Neural cell (in vitro differentiated cells): ENCODE data around the gene CEP70. TPM values are rescaled to one million over a fixed set of nuclear protein-coding genes. Genes with fewer than 3 reads are reported as not detected.

Source experiments
- H2AFZ ChIP-seq: fragments of 200-600, 300-800 bp; sonication (generic), shearing (Covaris generic); 2 replicates; pipeline ENCODE4 v1.6.0; 2014; ENCODE audit warnings: low read depth, mild to moderate bottlenecking, antibody characterized with exemption, low read length, moderate library complexity
- H3F3A ChIP-seq: fragments of 200-600 bp; shearing (Covaris generic); 2 replicates; pipeline ENCODE4 v1.6.1; 2016; ENCODE audit warnings: mild to moderate bottlenecking, moderate library complexity, mixed read lengths, antibody characterized with exemption, low read length; ENCODE audit not compliant: insufficient read depth, poor library complexity, severe bottlenecking
- H3K27ac ChIP-seq: fragments of 200-600, 300-800 bp; sonication (generic), shearing (Covaris generic); 2 replicates; pipeline ENCODE4 v1.5.1; 2014; ENCODE audit warnings: mild to moderate bottlenecking, low read length, moderate library complexity
- H3K27me3 ChIP-seq: fragments of 300-800, 200-600 bp; sonication (generic), shearing (Covaris generic); 2 replicates; pipeline ENCODE4 v1.6.0; 2014; ENCODE audit warnings: mild to moderate bottlenecking, low read depth, low read length, moderate library complexity; ENCODE audit not compliant: insufficient read depth
- H3K36me3 ChIP-seq: fragments of 300-800, 200-600 bp; sonication (generic), shearing (Covaris generic); 2 replicates; pipeline ENCODE4 v1.5.1; 2014; ENCODE audit warnings: mild to moderate bottlenecking, antibody characterized with exemption, low read length, moderate library complexity; ENCODE audit not compliant: insufficient read depth
- H3K4me2 ChIP-seq: fragments of 300-800, 200-600 bp; sonication (generic), shearing (Covaris generic); 2 replicates; pipeline ENCODE4 v1.6.0; 2014; ENCODE audit warnings: mild to moderate bottlenecking, low read length
- H3K4me3 ChIP-seq: fragments of 300-800, 200-600 bp; sonication (generic), shearing (Covaris generic); 2 replicates; pipeline ENCODE4 v1.5.1; 2014; ENCODE audit warnings: mild to moderate bottlenecking, low read length, moderate library complexity
- H3K79me2 ChIP-seq: fragments of 200-600 bp; shearing (Covaris generic); replicated peaks from 2 replicates; pipeline ENCODE4 v1.6.0; 2014; ENCODE audit warnings: mild to moderate bottlenecking, low read length, moderate library complexity; ENCODE audit not compliant: insufficient read depth
- H3K9ac ChIP-seq: fragments of 300-800, 200-600 bp; sonication (generic), shearing (Covaris generic); 2 replicates; pipeline ENCODE4 v1.6.1; 2016; ENCODE audit warnings: mild to moderate bottlenecking, low read length, mixed read lengths
- H3K9me2 ChIP-seq: fragments of 200-600 bp; shearing (Covaris generic); 2 replicates; pipeline ENCODE4 v1.6.1; 2016; ENCODE audit warnings: mild to moderate bottlenecking, low read length, mixed read lengths; ENCODE audit not compliant: insufficient read depth
- H3K9me3 ChIP-seq: fragments of 200-600, 300-800 bp; sonication (generic), shearing (Covaris generic); 2 replicates; pipeline ENCODE4 v1.6.1; 2016; ENCODE audit warnings: mild to moderate bottlenecking, mixed run types, low read length, moderate library complexity, mixed read lengths
- H4K20me1 ChIP-seq: fragments of 200-600 bp; shearing (Covaris generic); 2 replicates; pipeline ENCODE4 v1.6.1; 2016; ENCODE audit warnings: mild to moderate bottlenecking, mixed run types; ENCODE audit not compliant: insufficient read depth
- CTCF ChIP-seq: fragments of 450-650 bp; IDR thresholded peaks from 2 replicates; pipeline ENCODE4 v1.5.1; 2014; ENCODE audit warnings: antibody characterized with exemption, mild to moderate bottlenecking, moderate library complexity; ENCODE audit not compliant: poor library complexity, severe bottlenecking
- EP300 ChIP-seq: fragments of 450-650 bp; conservative IDR thresholded peaks from 2 replicates; pipeline ENCODE4 v1.6.1; 2014; ENCODE audit warnings: antibody characterized with exemption, mild to moderate bottlenecking, moderate library complexity; ENCODE audit not compliant: poor library complexity, severe bottlenecking
- EZH2 ChIP-seq: fragments of 200-600, 300-800 bp; shearing (Covaris generic), sonication (generic); IDR thresholded peaks from 2 replicates; pipeline ENCODE4 v1.6.1; 2014; ENCODE audit warnings: antibody characterized with exemption, low read length, borderline replicate concordance, mild to moderate bottlenecking; ENCODE audit not compliant: insufficient read depth, poor library complexity, severe bottlenecking
- MXI1 ChIP-seq: fragments of 450-650 bp; conservative IDR thresholded peaks from 2 replicates; pipeline ENCODE4 v1.6.1; 2014; ENCODE audit warnings: antibody characterized with exemption, mild to moderate bottlenecking; ENCODE audit not compliant: poor library complexity, severe bottlenecking
- POLR2AphosphoS5 ChIP-seq: IDR thresholded peaks from 2 replicates; pipeline ENCODE4 v1.6.1; 2012
- RAD21 ChIP-seq: fragments of 450-650 bp; conservative IDR thresholded peaks from 2 replicates; pipeline ENCODE4 v1.6.1; 2014; ENCODE audit warnings: antibody characterized with exemption, mild to moderate bottlenecking, moderate library complexity
- REST ChIP-seq: IDR thresholded peaks from 2 replicates; pipeline ENCODE4 v1.6.1; 2012; ENCODE audit warnings: borderline replicate concordance
- SMC3 ChIP-seq: fragments of 450-650 bp; conservative IDR thresholded peaks from 2 replicates; pipeline ENCODE4 v1.6.1; 2014; ENCODE audit warnings: antibody characterized with exemption, mild to moderate bottlenecking, moderate library complexity; ENCODE audit not compliant: poor library complexity
- TAF1 ChIP-seq: IDR thresholded peaks from 2 replicates; pipeline ENCODE4 v1.6.1; 2012; ENCODE audit warnings: low read depth
- polyA plus RNA-seq: library from polyadenylated mRNA; depleted of rRNA; stranded (reverse); fragments of >200 nt; gene quantifications from 2 replicates; pipeline ENCODE4 v1.2.3, GENCODE V29; 2014

The CEP70 gene
- polyA plus RNA-seq, 1 donor from 2014 or later: 25.0 TPM

GRCh38 chr3:138624518-138624917, 30.5 kb upstream of the CEP70 start:
- H3F3A ChIP-seq: no peaks in the 10 kb centered on the region
- no peaks in the 10 kb centered on the region for H3K79me2 ChIP-seq
- H3K9me2 ChIP-seq: no peaks in the 10 kb centered on the region
- no peak overlapping the region for H2AFZ ChIP-seq
- H3K4me3 ChIP-seq: no peak overlapping the region
- no peaks in the 10 kb centered on the region for H3K9me3 ChIP-seq
- no peaks in the 10 kb centered on the region for H3K36me3 ChIP-seq
- no peak overlapping the region for H3K27ac ChIP-seq
- no peak overlapping the region for H3K9ac ChIP-seq
- no peak overlapping the region for H3K4me2 ChIP-seq
- TF ChIP-seq SMC3 (no peak), EZH2 (no peak), MXI1 (no peak), CTCF (no peak), POLR2AphosphoS5 (no peak), TAF1 (no peak)
- H4K20me1 ChIP-seq: no peaks in the 10 kb centered on the region
- H3K27me3 ChIP-seq: no peaks in the 10 kb centered on the region

- TF ChIP-seq EP300 (no peak), MXI1 (no peak), POLR2AphosphoS5 (no peak), CTCF (no peak), TAF1 (no peak), REST (no peak), SMC3 (no peak), RAD21 (no peak), EZH2 (no peak)
- Histone ChIP-seq H3K9ac (no peak overlapping the region), H3K27me3 (no peaks in the 10 kb centered on the region), H3K9me2 (no peaks in the 10 kb centered on the region), H3K79me2 (no peaks in the 10 kb centered on the region), H3K36me3 (no peaks in the 10 kb centered on the region), H3K9me3 (no peaks in the 10 kb centered on the region), H4K20me1 (no peaks in the 10 kb centered on the region), H2AFZ (no peak overlapping the region), H3K27ac (no peak overlapping the region), H3K4me3 (no peak overlapping the region), H3K4me2 (no peak overlapping the region), H3F3A (no peaks in the 10 kb centered on the region)
Measured at GRCh38 chr3:138620431-138620830, 26.4 kb upstream of the CEP70 start.
